Right cardiac atrium (tissue), 5 donors: Measurements from ENCODE around the gene RFX1. TPM values are rescaled to one million over a fixed set of nuclear protein-coding genes. Genes with fewer than 3 reads are reported as not detected.

ENCODE experiments used
- ATAC-seq, 2 donors: fragments of 200-7000 bp; cut with Tn5 transposase; one replicate each; pipeline versions ENCODE4 v1.8.0 to v1.9.1; 2020; ENCODE audit warnings: moderate library complexity in 2 of 2, mild to moderate bottlenecking in 1 of 2
- DNase-seq, 3 donors: peaks; one replicate each; pipeline ENCODE4 v3.0.0-alpha.2; 2020
- H3K27ac ChIP-seq: one replicate; pipeline ENCODE4 v1.5.1; 2013; ENCODE audit warnings: mild to moderate bottlenecking, low read length, control low read depth, moderate library complexity
- H3K27me3 ChIP-seq: one replicate; pipeline ENCODE4 v1.6.1; 2013; ENCODE audit not compliant: control insufficient read depth, insufficient read depth
- H3K4me1 ChIP-seq: one replicate; pipeline ENCODE4 v1.6.1; 2013; ENCODE audit warnings: low read length; ENCODE audit not compliant: control insufficient read depth, insufficient read depth
- H3K4me3 ChIP-seq: one replicate; pipeline ENCODE4 v1.5.1; 2013; ENCODE audit warnings: low read length, control low read depth
- H3K9me3 ChIP-seq: one replicate; pipeline ENCODE4 v1.6.1; 2013; ENCODE audit warnings: low read length; ENCODE audit not compliant: control insufficient read depth
- WGBS: extraction: QIAGEN DNeasy Blood & Tissue Kit; methylation state at CpG from one replicate; pipeline ENCODE4 v1.1.7; 2013; 5-methylcytosine and 5-hydroxymethylcytosine counted together
- intact Hi-C, 4 donors: fragments of 100-400 bp; cut with DNase I; formaldehyde crosslinking; loops; one replicate each; pipeline versions ENCODE4 v1.11.0 to v1.14.0; 2022 to 2023
- polyA plus RNA-seq: library from polyadenylated mRNA; stranded (reverse); fragments of 200-250 nt; gene quantifications from one replicate; pipeline ENCODE4 v1.2.3, GENCODE V29; 2013
- total RNA-seq, 4 donors: library from RNA; stranded (reverse); fragmentation: NEBNext Ultra II Directional; extraction: Animal tissue kit (Norgen Biotek cat#: 25700); gene quantifications; one replicate each; pipeline ENCODE4 v1.2.1, GENCODE V29; 2021
- donor health status: healthy with polysubstance abuse.
- donor health status: DM: no; HTN: yes; CAD: no.
- donor health status: DM: no; HTN: no; CAD: no.
- donor health status: DM: no; HTN: yes; CAD: no; lungs with severe emphysema.
- donor health status: DM: yes; HTN: yes; CAD: no.

The RFX1 gene
- total and polyA plus RNA-seq, 5 donors: 7.0 to 15.6 (median 11.5) TPM

DNA sequence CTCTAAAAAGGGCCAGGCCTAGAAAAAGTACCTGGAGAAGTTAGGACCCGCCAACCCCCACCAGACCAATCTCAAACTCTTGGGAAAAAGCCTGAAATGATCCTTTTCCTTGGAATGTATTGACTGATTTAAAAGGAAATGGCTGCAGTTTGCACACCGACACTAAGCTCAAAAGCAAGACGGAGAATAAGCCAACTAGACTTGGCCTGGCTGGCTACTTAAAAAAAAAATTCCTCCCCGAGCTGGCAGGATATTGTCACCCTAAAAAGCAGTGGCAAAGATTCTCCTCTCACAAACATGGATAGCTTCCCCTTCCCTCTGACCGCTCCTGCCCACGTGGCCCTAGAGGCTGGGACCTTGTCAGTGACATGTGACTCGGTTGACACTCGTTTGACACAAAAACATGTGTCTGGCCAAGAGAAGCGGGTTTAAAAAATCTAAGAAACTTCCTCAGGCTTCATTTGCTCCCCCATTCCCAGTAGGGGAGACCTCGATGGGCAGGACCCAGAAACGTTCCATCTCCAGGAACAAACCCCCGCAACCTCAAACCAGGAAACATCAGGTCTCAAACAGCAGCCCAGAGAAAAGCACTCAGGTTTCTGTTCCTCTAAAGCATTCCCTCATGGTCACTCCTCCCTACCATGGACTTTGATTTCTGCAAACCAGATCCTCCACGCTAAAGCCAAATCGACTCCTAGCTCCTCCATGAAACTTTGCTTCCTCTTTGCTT is 1.3 kb downstream of the RFX1 start:
- ATAC-seq (no peak), DNase-seq (peak; percentile 71 to 82 (median 78))
- intact Hi-C loops: no loop called here
- no peaks in the 10 kb centered on the region for H3K9me3 ChIP-seq
- peak overlapping the region; percentile 94 for H3K4me3 ChIP-seq
- peaks cover 7% of the 10 kb centered on the region for H3K4me1 ChIP-seq
- H3K27ac ChIP-seq: peak overlapping the region; percentile 95
- H3K27me3 ChIP-seq: no peaks in the 10 kb centered on the region
- WGBS: 18% methylated on average over 14 of the region's 14 CpGs

DNA sequence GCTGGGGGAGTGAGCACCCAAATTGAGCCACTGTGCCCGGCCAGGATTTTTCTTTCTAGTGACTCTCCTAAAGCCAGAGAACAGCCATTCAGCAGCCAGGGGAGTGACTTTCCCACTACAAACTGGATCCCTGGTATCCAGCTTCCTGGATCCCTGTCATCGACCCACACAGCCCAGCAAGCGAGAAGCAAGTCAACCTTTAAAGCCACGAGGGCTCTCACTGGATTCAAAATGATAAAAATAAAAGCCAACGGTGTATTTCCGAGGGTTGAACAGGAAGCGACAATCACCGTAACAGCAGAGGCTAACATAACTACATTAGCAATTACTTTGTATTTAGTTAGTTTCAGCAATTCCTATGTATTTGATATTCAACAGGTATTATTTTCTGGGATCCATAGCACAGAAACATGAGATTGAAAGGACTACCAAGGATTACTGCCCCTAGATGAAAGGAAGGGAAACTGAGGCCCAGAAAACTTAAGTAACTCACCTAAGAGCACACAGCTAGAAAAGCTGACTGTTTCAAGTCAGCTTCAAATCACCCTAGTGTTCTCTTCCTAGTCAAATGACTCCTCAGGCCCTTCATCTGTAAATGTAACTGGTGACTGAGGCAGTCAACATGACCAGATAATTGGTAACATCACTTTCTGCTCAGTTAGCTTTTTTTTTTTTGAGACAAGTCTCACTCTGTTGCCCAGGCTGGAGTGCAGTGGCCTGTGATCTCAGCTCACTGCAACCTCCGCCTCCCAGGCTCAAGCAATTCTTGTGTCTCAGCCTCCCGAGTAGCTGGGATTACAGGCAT is 2.7 kb downstream of the RFX1 start:
- Histone ChIP-seq H3K27me3 (no peaks in the 10 kb centered on the region), H3K4me3 (no peak overlapping the region), H3K9me3 (no peaks in the 10 kb centered on the region), H3K27ac (peak overlapping the region; percentile 78), H3K4me1 (peaks cover 7% of the 10 kb centered on the region)
- ATAC-seq (no peak), DNase-seq (peak in 1 of 3 donors; percentile 27)
- WGBS: 34% methylated on average over 10 of the region's 10 CpGs
- intact Hi-C loops: no loop called here

DNA sequence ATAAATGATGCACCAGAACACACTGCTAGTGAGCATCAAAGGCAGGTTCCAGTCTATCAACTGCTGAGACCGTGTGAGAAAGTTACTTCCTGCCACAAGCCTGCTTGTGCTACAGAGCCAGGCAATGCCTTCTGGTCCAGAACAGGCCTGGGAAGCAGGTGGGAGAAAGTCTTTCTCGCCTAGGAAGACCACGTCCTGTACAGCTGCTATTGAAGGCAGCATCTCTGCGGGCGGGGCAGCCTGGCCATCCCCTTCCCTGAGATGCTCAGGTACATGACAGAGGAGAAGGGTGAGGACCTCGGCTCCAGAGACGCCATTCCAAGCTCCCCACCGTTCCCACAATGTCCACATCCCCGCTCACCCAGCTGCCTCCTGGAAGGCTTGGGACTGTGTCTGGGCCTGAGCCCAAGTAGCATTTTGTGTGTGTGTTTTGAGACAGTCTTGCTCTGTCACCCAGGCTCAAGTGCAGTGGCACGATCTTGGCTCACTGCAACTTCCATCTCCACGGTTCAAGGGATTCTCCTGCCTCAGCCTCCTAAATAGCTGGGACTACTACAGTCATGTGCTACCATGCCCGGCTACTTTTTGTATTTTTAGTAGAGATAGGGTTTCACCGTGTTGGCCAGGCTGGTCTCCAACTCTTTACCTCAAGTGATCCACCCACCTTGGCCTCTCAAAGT is 3.4 kb downstream of the RFX1 start:
- Histone ChIP-seq H3K9me3 (no peaks in the 10 kb centered on the region), H3K27me3 (no peaks in the 10 kb centered on the region), H3K27ac (peak overlapping the region; percentile 78), H3K4me3 (no peak overlapping the region), H3K4me1 (peaks cover 7% of the 10 kb centered on the region)
- WGBS: 57% methylated on average over 13 of the region's 13 CpGs
- intact Hi-C loops: no loop called here
- DNase-seq (peak in 1 of 3 donors; percentile 56), ATAC-seq (no peak)

DNA sequence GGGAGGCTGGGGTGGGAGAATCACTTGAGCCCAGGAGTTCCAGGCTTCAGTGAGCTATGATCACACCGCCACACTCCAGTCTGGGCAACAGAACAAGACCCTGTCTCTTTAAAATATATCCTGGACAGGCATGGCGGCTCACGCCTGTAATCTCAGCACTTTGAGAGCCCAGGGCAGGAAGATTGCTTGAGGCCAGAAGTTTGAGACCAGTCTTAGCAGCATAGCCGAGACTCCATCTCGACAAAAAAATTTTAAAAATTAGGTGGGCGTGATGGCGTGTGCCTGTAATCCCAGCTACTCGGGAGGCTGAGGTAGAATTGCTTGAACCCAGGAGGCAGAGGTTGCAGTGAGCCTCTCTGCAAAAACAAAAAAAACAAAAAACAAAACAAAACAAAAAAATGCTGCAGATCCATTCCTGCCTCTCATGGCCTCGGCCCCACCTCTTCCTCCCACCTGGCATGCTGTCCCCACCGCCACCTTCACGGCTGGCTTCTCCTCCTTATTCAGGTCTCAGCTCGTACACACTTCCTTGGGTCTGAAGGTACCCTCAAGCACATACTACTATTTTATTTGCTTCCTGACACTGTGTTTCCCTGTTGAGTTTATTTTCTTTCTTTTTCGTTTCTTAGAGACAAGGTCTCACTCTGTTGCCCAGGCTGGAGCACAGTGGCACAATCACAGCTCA is 5.3 kb downstream of the RFX1 start:
- no peaks in the 10 kb centered on the region for H3K9me3 ChIP-seq
- 80% methylated on average over 13 of the region's 13 CpGs for WGBS
- no peak overlapping the region for H3K27ac ChIP-seq
- intact Hi-C loops: no loop called here
- H3K4me3 ChIP-seq: no peak overlapping the region
- peaks cover 7% of the 10 kb centered on the region for H3K4me1 ChIP-seq
- ATAC-seq (no peak), DNase-seq (peak in 1 of 3 donors; percentile 21)
- no peaks in the 10 kb centered on the region for H3K27me3 ChIP-seq

DNA sequence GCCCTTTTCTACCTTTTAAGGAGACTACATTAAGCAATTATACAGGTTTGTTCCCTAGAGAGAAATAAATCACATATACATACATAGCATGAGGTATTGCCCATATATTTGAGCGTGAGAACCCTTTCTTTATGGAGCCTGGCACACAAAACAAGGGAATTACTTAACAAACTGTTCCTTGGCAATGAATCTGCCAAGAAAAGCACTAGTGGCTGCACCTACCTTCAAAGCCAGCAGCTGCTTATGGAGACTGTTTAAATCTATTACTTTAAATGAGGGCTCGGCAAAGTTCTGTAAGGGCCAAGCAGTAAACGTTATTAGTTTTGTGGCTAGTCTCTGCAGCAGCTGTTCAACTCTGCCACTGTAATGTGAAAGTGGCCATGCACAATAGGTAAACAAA is 7.0 kb downstream of the RFX1 start:
- Histone ChIP-seq H3K4me3 (no peak overlapping the region), H3K4me1 (peaks cover 10% of the 10 kb centered on the region), H3K27me3 (no peaks in the 10 kb centered on the region), H3K27ac (no peak overlapping the region), H3K9me3 (no peaks in the 10 kb centered on the region)
- 98% methylated on average over 3 of the region's 3 CpGs for WGBS
- no peak for ATAC-seq
- intact Hi-C loops: no loop called here
- no peak for DNase-seq

DNA sequence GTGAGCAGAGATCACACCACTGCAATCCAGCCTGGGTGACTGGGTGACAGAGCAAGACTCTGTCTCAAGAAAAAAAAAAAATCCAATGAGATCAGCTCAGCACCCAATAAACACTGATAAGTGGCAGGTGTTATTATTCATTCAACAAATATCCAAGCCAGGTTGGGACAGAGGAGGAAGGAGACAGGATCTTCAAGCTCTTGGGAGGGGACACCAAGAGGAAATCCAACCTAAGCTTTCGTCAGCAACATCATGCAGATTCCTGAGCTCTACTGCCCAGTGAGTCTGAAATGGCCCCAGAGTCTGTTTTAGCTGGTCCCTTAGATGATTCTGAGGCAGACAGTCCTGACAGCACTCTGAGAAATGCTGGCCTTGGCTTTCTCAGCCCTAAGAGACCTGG is 7.7 kb downstream of the RFX1 start:
- WGBS: 100% methylated on average over 1 of the region's 1 CpG
- Histone ChIP-seq H3K27me3 (no peaks in the 10 kb centered on the region), H3K4me3 (no peak overlapping the region), H3K9me3 (no peaks in the 10 kb centered on the region), H3K4me1 (peaks cover 8% of the 10 kb centered on the region), H3K27ac (no peak overlapping the region)
- DNase-seq (no peak), ATAC-seq (no peak)
- intact Hi-C loops: no loop called here

DNA sequence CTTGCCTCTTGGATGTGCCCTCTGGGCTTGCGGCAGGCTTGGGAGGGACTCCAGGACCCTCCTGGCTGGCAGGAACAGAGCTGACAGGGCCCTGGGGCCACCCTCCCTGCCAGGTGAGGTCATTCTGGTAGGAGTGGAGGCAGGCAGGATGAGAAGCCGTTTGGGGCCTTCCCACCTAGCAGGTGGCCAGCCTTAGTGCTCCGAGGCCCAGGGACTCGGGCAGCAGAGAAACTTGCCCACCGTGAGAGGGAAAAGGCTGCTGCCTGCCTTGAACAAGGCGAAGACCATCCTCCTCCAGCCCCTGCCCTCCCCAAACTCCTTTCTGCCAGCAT is 8.5 kb downstream of the RFX1 start:
- WGBS: 94% methylated on average over 6 of the region's 6 CpGs
- no peak overlapping the region for H3K27ac ChIP-seq
- no peaks in the 10 kb centered on the region for H3K9me3 ChIP-seq

DNA sequence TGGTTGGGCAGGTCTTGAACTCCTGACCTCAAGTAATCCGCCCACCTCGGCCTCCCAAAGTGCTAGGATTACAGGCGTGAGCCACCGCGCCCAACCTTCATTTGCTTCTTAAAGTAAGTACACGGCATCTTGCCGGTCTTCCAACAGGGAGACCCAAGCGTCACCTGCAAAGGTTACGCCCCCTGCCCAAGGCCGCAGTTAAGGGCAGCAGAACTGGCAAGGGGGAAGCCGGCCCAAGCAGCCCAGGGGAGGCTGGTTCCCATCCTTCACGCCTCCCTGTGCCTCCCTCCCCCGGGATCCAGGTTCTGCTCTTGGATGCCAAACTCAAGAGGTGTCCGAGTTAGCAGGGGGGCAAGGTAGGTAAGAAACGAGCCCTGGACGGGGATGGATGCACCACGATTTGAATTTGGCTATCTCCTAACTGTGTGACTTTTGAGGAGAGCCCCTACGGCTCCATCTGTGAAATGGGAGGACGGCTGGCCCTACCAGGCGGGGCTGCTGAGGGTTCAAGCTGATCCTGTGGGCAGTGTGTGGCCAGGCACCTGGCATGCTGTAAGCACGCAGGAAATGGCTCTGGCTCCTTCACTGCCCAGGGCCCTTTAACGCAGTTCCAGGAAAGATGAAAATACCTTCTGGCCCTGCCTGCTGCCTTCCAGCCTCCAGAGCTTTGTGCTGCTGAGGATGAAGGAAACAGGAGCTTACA is 9.0 kb downstream of the RFX1 start:
- H3K4me3 ChIP-seq: no peak overlapping the region
- no peak for ATAC-seq
- H3K27ac ChIP-seq: no peak overlapping the region
- DNase-seq: peak in 1 of 3 donors; percentile 31
- H3K9me3 ChIP-seq: no peaks in the 10 kb centered on the region
- peaks cover 3% of the 10 kb centered on the region for H3K4me1 ChIP-seq
- WGBS: 93% methylated on average over 22 of the region's 22 CpGs
- no peaks in the 10 kb centered on the region for H3K27me3 ChIP-seq
- intact Hi-C loops: no loop called here

More for the DNA sequence above, 8.5 kb downstream of the RFX1 start:
- Histone ChIP-seq H3K27me3 (no peaks in the 10 kb centered on the region), H3K4me1 (peaks cover 5% of the 10 kb centered on the region), H3K4me3 (no peak overlapping the region)
- ATAC-seq (no peak), DNase-seq (peak in 1 of 3 donors; percentile 18)
- intact Hi-C loops: no loop called here

DNA sequence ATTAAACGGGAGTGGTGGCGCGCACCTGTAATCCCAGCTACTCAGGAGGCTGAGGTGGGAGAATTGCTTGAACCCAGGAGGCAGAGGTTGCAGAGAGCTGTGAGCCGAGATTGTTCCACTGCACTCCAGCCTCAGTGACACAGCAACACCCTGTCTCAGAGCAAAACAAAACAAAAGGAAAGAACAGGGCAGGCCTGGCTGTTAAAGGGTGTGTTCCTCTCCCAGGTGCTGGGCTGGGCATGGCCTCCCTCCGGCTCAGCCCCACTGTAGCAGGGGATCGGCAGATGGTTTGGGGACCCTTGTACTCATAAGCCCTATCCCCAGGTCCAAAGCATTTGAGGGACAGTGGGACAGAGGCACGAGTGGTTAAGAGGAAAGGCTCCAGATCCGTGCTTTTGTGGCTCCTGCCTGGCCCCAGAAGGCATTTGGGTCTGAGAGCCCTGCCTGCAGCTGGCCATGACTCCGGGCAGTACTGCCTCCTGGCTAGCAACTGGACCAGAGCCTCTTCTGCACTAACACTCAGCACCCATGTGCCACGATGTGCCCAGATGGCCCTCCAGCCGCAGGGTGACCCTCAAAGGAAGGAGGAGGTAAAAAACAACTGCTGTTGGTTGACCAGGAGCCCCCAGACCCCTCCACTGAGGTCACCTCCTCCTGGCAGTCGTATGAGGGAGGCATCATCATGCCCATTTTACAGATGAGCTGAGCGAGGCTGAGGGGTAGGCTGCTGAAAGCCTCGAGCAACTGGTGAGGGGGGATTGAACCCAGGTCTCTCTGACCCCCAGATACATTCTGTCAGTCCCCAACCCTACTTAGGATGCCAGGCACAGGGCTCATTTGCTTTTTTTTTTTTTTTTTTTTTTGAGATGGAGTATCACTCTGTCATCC is 10.0 kb downstream of the RFX1 start:
- Histone ChIP-seq H3K4me3 (no peak overlapping the region), H3K27me3 (no peaks in the 10 kb centered on the region), H3K4me1 (peaks cover 3% of the 10 kb centered on the region), H3K9me3 (no peaks in the 10 kb centered on the region), H3K27ac (no peak overlapping the region)
- 90% methylated on average over 14 of the region's 14 CpGs for WGBS
- DNase-seq: peak in 1 of 3 donors; percentile 32
- intact Hi-C loops: no loop called here
- ATAC-seq: no peak
